Measurements from ENCODE around the gene BHLHE40. TPM values are rescaled to one million over a fixed set of nuclear protein-coding genes. Genes with fewer than 3 reads are reported as not detected.

BHLHE40 gene
- total RNA-seq, 1 donor from 2014 or later = 375 TPM

- Mint-ChIP-seq H3K4me3 (peak overlapping the region; percentile 52), H3K27me3 (no peaks in the 10 kb centered on the region), H3K4me1 (peaks cover 84% of the 10 kb centered on the region), H3K9me3 (no peaks in the 10 kb centered on the region), H3K27ac (peak overlapping the region; percentile 86), H3K36me3 (ENCODE audit: low read depth) (peaks cover 2% of the 10 kb centered on the region)
- intact Hi-C loops (cut with micrococcal nuclease) = no loop called here
- peak; percentile 84 for DNase-seq
These were observed 37.2 kb downstream of the BHLHE40 start for GRCh38 chr3:5016211-5017161.

GRCh38 chr3:5017925-5018531 is 38.8 kb downstream of the BHLHE40 start:
- Mint-ChIP-seq H3K9me3 (no peaks in the 10 kb centered on the region), H3K36me3 (ENCODE audit: low read depth) (peaks cover 2% of the 10 kb centered on the region), H3K27ac (peak overlapping the region; percentile 77), H3K4me1 (peaks cover 82% of the 10 kb centered on the region), H3K27me3 (no peaks in the 10 kb centered on the region), H3K4me3 (no peak overlapping the region)
- DNase-seq = no peak
- intact Hi-C loops (cut with micrococcal nuclease) = no loop called here

- intact Hi-C loops (cut with micrococcal nuclease) = loop anchor here (5.0 kb wide), 1 partner anchor 38 kb away; no protein-coding TSS in a partner anchor
- no peaks in the 10 kb centered on the region for H3K9me3 Mint-ChIP-seq
- DNase-seq = peak; percentile 95
- H3K27me3 Mint-ChIP-seq = no peaks in the 10 kb centered on the region
- peak overlapping the region; percentile 79 for H3K4me3 Mint-ChIP-seq
- H3K36me3 Mint-ChIP-seq (ENCODE audit: low read depth) = peaks cover under 1% of the 10 kb centered on the region
- peak overlapping the region; percentile 93 for H3K27ac Mint-ChIP-seq
- peaks cover 79% of the 10 kb centered on the region for H3K4me1 Mint-ChIP-seq
These were observed 40.4 kb downstream of the BHLHE40 start for GRCh38 chr3:5019411-5020241.

GRCh38 chr3:5020242-5020722 is 41.0 kb downstream of the BHLHE40 start:
- DNase-seq = no peak
- no peaks in the 10 kb centered on the region for H3K9me3 Mint-ChIP-seq
- peak overlapping the region; percentile 93 for H3K27ac Mint-ChIP-seq
- no peaks in the 10 kb centered on the region for H3K36me3 Mint-ChIP-seq (ENCODE audit: low read depth)
- intact Hi-C loops (cut with micrococcal nuclease) = loop anchor here (5.0 kb wide), 1 partner anchor 37 kb away; no protein-coding TSS in a partner anchor
- H3K27me3 Mint-ChIP-seq = no peaks in the 10 kb centered on the region
- peaks cover 75% of the 10 kb centered on the region for H3K4me1 Mint-ChIP-seq
- H3K4me3 Mint-ChIP-seq = peak overlapping the region; percentile 79

- H3K4me3 Mint-ChIP-seq = peak overlapping the region; percentile 55
- peaks cover 77% of the 10 kb centered on the region for H3K4me1 Mint-ChIP-seq
- no peaks in the 10 kb centered on the region for H3K36me3 Mint-ChIP-seq (ENCODE audit: low read depth)
- H3K27ac Mint-ChIP-seq = peak overlapping the region; percentile 93
- intact Hi-C loops (cut with micrococcal nuclease) = loop anchor here (1.0 to 5.0 kb wide), 10 partner anchors 15 to 634 kb away; no protein-coding TSS in a partner anchor
- peak; percentile 66 for DNase-seq
- H3K9me3 Mint-ChIP-seq = no peaks in the 10 kb centered on the region
- no peaks in the 10 kb centered on the region for H3K27me3 Mint-ChIP-seq
These were observed 42.2 kb downstream of the BHLHE40 start for GRCh38 chr3:5021116-5022092.

GRCh38 chr3:5022187-5022965 is 43.1 kb downstream of the BHLHE40 start:
- H3K4me3 Mint-ChIP-seq = peak overlapping the region; percentile 55
- no peaks in the 10 kb centered on the region for H3K27me3 Mint-ChIP-seq

GRCh38 chr3:5022966-5023776 is 43.9 kb downstream of the BHLHE40 start:
- DNase-seq = peak; percentile 67
- Mint-ChIP-seq H3K9me3 (no peaks in the 10 kb centered on the region), H3K36me3 (ENCODE audit: low read depth) (no peaks in the 10 kb centered on the region), H3K27me3 (no peaks in the 10 kb centered on the region), H3K27ac (peak overlapping the region; percentile 93), H3K4me3 (peak overlapping the region; percentile 52), H3K4me1 (peaks cover 69% of the 10 kb centered on the region)
- intact Hi-C loops (cut with micrococcal nuclease) = loop anchor here (1.0 to 5.0 kb wide), 10 partner anchors 17 to 636 kb away; no protein-coding TSS in a partner anchor

More at GRCh38 chr3:5022187-5022965, 43.1 kb downstream of the BHLHE40 start:
- peak overlapping the region; percentile 93 for H3K27ac Mint-ChIP-seq
- H3K9me3 Mint-ChIP-seq = no peaks in the 10 kb centered on the region
- H3K4me1 Mint-ChIP-seq = peaks cover 72% of the 10 kb centered on the region
- no peaks in the 10 kb centered on the region for H3K36me3 Mint-ChIP-seq (ENCODE audit: low read depth)
- intact Hi-C loops (cut with micrococcal nuclease) = loop anchor here (1.0 to 5.0 kb wide), 10 partner anchors 16 to 635 kb away; no protein-coding TSS in a partner anchor
- peak; percentile 76 for DNase-seq

- intact Hi-C loops (cut with micrococcal nuclease) = loop anchor here (2.0 to 5.0 kb wide), 2 partner anchors 33 to 193 kb away; no protein-coding TSS in a partner anchor
- no peaks in the 10 kb centered on the region for H3K27me3 Mint-ChIP-seq
These were observed 44.6 kb downstream of the BHLHE40 start for GRCh38 chr3:5023777-5024346.

GRCh38 chr3:5026046-5026362 is 46.8 kb downstream of the BHLHE40 start:
- Mint-ChIP-seq H3K4me1 (peaks cover 53% of the 10 kb centered on the region), H3K4me3 (peak overlapping the region; percentile 64), H3K27me3 (no peaks in the 10 kb centered on the region), H3K27ac (peak overlapping the region; percentile 88), H3K9me3 (no peaks in the 10 kb centered on the region), H3K36me3 (ENCODE audit: low read depth) (no peaks in the 10 kb centered on the region)
- DNase-seq = no peak
- intact Hi-C loops (cut with micrococcal nuclease) = loop anchor here (1.0 kb wide), 4 partner anchors 12 to 118 kb away; partner anchors contain the start of gene BHLHE40

More at GRCh38 chr3:5023777-5024346, 44.6 kb downstream of the BHLHE40 start:
- Mint-ChIP-seq H3K4me1 (peaks cover 62% of the 10 kb centered on the region), H3K9me3 (no peaks in the 10 kb centered on the region), H3K36me3 (ENCODE audit: low read depth) (no peaks in the 10 kb centered on the region), H3K27ac (peak overlapping the region; percentile 56), H3K4me3 (no peak overlapping the region)
- DNase-seq = no peak

- no peak for DNase-seq
- no peaks in the 10 kb centered on the region for H3K27me3 Mint-ChIP-seq
- H3K4me1 Mint-ChIP-seq = peaks cover 30% of the 10 kb centered on the region
- no peaks in the 10 kb centered on the region for H3K36me3 Mint-ChIP-seq (ENCODE audit: low read depth)
- H3K27ac Mint-ChIP-seq = no peak overlapping the region
- H3K4me3 Mint-ChIP-seq = no peak overlapping the region
- no peaks in the 10 kb centered on the region for H3K9me3 Mint-ChIP-seq
- intact Hi-C loops (cut with micrococcal nuclease) = no loop called here
These were observed 50.5 kb downstream of the BHLHE40 start for GRCh38 chr3:5029715-5030114.

GRCh38 chr3:5030152-5030551 is 50.9 kb downstream of the BHLHE40 start:
- no peaks in the 10 kb centered on the region for H3K36me3 Mint-ChIP-seq (ENCODE audit: low read depth)
- H3K27me3 Mint-ChIP-seq = no peaks in the 10 kb centered on the region
- no peak overlapping the region for H3K4me3 Mint-ChIP-seq
- H3K4me1 Mint-ChIP-seq = peaks cover 35% of the 10 kb centered on the region
- H3K9me3 Mint-ChIP-seq = no peaks in the 10 kb centered on the region
- no peak for DNase-seq
- intact Hi-C loops (cut with micrococcal nuclease) = no loop called here
- no peak overlapping the region for H3K27ac Mint-ChIP-seq

Data from activated CD4-positive, alpha-beta T cell treated with anti-CD3 and anti-CD28 coated beads, Interleukin-2, amount 10 ng/mL, durations not matched to agents 24 days and 14 days (primary cell).